ENCODE results near the gene CDC42.

CDC42 gene

DNA sequence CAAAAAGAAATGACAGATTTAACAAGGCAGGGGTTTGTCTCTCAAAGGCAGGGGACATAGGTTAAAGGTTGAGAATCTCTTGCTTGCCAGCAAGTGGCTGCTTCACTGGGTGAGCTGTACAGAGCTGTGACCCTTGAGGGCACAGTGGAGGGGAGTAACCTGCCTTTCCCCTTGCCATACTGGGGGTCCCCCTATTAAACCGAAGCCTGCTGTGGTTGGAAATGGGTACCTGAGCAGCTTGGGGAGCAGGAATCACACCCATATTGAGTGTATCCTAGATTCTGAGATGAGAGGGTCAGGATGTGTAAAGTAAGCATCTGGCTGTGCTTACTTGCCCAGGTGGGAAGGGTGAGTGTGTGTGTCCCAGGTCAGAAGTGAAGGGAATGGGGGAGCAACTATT is 58.6 kb downstream of the CDC42 start:
- no peak for DNase-seq (ENCODE audit: low spot score)

DNA sequence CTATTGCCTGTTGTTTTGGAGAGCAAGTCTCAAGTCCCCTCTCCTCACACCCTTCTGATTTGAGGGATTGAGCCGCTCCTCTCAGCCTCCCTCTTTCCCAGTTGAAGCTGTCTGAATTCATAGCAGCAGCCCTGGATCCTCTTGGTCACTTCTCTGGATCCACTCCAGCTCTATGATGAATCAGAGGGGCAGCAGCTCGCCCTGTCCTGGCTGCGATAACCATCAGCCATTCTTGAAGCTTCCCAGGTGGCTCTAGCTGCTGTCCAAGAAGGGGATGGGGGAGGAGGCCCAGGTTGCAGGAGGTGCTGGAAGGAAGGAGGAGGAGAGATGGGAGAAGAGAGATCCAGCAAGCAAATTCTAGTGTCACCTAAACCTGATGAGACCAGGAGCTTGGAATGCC is 59.1 kb downstream of the CDC42 start:
- DNase-seq (ENCODE audit: low spot score) = no peak

DNA sequence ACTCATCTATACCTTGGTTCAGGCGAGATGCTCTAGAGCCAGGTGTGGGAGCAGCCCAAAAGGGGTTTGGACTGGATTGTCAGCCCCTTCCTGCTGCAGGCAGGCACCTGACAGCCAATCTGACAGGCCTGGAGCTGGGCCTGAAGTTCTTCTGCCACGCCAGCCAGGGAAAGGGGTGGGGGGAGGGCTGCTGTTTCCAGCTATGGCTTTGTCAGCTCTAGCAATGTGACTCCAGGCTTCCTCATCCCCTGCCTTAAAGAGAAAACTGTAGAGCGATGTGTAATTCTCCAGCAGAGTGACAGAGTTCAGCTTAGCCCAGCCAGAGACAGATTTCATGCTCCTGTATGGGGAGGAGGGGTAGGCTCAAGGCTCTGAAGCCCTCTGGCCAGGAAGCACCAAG is 60.0 kb downstream of the CDC42 start:
- DNase-seq (ENCODE audit: low spot score) = no peak

DNA sequence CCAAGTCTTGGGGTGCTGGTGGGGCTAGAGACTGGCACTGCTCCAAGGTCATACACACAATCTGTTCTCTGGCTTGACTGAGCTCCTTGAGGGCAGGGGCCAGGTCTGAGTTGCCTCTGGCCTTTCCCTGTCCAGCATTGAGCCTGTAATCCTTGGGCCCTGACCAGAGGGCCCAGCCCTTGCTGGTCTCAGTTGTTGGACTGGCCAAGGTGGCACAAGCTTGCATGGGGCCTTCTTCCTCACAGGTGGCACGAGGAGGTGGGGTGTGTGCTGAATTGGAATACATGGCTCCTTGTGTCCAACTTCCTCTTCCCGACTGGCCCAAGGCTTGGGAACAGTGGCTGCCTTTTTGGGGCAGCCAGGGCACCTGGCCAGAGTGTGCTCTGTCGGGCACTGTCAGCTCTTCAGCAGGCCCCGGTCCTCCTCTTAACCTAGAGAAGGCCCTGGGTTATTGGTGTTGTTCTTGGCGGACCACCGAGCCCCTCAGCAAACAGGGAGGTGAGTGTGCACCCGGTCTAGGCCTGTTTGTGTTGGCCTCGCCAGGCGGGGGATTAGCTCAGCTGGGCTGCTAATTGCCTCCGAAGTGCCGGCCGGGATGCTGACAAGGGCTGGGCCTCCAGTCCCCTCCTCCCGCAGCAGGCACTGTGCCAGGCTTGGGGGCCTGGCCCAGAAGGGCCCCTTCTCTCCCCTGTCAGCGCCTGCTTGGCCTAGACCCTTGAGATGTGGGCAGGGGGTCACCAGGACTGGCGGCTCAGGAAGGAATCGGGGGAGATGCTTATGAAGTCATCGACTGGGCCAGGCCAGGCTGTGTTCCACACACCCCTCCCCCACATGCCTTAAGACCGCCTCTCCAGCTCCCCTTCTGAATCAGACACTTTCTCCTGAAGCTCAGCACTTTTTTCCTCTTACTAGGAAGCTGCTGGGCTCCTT is 61.8 kb downstream of the CDC42 start:
- DNase-seq (ENCODE audit: low spot score) = no peak

DNA sequence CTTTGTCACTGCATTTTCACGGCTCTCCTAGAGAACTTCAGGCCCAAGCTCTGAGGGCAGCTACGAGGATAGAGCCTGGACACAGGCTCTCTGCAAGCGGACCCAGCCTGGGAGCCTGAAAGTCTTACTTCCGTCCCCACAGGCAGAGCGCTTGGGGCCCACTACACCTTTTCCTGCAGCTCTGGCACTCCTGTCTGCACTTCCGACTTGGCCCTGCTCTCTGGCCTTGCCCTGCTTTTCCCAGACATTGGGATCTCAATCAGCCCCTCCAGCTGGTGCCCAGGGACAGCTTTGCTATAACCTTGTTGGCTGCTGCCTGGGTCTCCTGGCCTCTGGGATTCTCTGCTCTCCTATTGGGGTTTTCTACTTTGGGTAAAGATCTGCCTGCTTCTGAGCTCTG is 62.8 kb downstream of the CDC42 start:
- no peak for DNase-seq (ENCODE audit: low spot score)

DNA sequence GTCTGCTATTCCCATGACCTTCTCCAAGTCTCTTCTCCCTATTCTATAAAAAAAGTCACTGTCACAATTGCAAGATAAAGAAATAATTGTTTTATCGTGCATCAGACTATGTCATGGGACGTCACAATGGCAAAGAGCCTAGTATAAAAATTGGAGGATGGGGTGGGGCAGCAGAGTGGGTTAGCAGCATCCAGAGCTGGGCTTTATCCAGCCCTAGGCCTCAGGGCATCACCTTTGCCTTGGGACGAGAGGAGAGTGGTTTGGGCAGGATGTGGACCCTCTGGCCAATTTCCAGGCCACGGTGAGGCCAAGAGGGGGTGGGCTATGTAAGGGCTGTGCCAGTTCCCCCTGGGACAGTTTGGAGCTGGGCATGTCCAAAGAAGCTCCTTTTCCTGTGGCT is 64.7 kb downstream of the CDC42 start:
- no peak for DNase-seq (ENCODE audit: low spot score)

DNA sequence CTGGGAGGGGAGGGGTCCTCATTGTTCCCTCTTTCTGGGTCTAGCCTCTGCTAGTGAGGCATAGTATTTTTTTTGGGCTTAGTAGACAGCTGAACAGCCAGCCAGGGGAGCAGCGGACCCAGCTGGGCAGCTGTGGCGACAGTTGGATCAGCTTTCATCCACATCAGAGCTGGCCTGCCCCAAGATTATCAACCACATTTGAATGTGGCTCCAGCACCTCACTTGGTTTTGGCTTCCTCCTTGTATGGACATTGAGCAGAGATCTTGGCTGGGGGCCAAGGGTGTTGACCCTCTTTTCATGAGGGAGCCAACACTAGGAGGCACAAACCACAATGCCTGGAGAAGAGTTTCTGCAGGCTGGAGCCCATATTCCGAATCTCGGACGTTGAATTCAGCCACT is 65.3 kb downstream of the CDC42 start:
- no peak for DNase-seq (ENCODE audit: low spot score)

DNA sequence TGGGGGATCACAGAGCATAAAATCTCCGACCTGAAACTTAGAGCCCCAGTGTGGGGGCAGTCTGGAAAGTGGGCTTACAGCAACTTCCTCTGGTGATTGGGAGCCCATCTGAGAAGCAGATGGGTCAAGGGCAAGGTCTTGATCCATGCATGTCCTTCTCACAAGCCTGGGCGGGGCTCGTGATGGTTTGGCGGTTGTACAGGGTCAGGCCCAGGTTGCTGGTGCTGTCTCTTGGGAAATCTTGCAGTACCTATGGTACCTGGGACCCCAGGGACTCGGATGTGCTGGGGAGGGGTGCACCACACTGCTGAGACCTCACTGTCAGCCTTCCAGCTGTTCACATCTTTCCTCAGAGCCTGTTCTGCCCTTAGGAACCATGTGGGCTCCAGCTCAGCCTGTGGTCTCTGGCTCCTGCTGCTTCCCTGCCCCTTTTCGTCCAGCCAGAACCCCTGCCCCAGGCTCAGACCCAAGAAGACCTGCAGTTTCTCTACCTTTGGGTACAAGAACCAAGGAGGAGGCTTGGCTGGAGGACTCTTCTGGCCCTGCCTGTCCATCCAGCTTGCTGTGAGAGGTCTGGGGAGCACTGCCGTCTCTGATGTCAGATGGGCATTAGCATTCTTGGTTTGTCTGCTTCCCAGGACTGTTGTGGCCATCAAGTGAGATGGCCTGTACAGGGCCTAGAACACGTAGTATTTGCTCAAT is 65.9 kb downstream of the CDC42 start:
- DNase-seq (ENCODE audit: low spot score) = no peak

DNA sequence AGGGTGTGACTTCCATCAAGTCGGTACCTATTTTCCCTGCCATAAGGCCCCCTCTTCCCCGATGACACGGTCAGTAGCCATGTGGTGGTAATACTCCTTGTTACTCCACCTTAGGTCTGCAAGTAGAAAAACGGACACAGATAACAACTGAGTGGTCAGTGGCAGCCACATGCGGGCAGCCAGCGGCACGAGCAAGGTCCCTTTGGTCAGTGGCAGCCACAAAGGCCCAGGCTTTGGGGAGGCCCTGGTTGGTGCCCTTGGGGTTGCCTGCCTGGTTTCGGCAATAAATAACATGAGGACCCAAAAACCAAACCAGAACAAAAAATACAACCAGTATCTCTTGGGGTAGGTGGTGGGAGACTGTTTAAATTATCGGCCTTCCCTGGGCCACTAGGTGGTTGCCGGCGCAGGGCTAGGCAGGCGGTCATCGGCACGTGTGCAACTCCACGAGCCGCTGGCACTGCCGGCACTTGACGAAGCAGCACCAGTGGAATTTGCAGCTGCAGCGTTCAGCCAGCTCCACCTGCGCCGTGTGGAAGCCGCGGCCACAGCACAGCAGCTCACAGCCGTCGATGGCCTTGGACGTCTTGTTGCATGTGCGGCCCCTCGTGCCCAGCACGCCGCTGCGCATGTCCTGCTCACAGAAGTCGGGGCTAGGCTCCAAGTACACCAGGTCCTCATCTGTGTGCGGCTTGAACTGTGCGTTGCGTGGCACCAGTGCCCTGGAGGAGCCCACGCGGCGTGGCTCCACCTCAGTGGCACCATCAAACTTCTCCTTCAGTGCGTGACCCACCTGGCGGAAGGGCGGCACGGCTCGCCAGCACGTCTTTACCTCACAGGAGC is 67.3 kb downstream of the CDC42 start:
- no peak for DNase-seq (ENCODE audit: low spot score)

DNA sequence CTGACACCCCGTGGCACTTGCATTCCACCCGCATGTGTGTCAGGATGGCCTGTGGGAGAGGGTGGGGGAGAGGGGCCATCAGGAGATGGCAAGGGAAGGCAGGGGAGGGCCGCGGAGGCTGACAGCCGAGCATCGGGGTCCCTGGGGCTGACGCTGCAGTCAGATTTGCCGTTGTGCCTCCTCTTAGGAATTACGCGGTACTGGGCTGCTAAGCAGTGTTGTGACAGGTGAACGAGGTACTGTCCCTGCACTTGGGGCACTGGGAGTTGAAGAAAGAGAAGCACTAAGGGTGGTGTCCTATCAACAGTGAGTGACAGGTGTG is 67.9 kb downstream of the CDC42 start:
- no peak for DNase-seq (ENCODE audit: low spot score)

DNA sequence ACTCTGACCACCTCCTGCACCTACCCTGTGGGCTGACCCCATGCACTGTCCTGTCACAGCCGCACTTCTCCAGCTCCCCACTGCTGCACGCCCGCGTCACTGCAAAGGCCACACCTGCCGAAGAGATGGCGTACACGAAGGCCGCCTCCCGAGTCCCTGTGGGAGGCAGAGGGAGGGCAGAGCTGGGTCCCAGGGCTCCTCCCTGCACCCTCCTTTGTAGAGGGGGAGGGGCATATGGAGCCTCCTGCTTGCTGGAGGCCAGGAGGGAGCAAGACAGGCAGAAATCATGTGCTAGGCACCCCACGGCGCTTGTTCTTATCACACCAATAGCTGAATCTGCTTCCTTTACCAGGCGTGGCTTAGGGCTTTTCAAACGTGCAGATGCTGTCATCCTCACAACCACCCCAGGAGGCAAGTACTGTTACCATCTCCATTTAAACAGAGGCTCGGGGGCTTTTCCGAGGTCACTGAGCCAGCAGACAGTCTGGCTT is 69.0 kb downstream of the CDC42 start:
- no peak for DNase-seq (ENCODE audit: low spot score)

DNA sequence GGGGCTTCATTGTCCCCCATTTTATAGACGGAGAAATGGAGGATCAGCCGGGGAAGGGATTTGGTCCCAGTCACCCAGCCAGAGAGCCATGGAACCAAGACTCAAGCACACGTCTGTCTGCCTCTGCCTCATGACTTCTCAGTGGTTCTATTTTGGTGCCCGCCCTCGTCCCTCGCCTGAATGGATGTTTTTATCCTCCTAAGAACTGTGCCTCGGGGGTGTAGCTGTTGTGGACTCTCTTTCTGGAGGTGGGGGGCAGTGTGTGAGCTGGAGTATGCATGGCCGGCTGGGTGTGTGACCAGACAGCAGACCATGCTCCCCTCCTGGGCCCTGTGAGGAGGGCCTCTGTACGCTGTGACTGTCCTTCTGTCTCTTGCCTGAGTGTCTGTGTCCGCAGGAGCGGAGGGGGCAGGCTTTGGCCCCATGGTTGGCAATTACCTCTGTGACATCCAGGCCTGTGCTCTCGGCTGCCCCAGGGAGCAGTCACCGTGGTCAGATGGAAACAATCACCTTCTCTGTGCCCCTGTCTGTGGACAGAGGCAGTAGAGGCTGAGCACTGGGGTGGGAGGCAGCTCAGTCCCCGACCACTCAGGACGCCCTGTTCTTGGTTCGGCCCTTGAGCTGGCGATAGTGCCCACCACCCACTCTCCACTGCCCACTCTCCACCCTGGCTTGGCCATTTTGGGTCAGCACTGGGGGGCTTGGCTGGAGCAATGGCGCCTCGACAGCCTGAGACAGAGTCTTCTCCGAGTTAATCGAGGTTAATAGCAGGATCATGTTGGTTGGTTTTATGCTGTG is 70.0 kb downstream of the CDC42 start:
- DNase-seq (ENCODE audit: low spot score) = no peak

DNA sequence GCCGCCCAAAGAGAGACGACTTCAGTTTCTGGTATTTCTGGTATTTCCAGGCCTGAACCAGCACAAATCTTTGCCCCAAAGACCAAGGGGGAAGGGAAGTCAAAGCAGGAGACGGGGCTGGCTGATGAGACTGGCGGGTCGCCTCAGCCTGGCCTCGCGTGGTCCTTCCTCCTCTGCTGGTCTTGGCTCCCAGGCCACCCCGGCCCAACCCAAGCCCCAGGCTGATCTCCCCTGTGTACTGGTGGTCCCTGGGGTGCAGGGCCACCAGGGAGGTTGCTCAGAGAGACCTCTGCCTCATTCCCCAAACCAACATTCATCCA is 70.5 kb downstream of the CDC42 start:
- DNase-seq (ENCODE audit: low spot score) = no peak

DNA sequence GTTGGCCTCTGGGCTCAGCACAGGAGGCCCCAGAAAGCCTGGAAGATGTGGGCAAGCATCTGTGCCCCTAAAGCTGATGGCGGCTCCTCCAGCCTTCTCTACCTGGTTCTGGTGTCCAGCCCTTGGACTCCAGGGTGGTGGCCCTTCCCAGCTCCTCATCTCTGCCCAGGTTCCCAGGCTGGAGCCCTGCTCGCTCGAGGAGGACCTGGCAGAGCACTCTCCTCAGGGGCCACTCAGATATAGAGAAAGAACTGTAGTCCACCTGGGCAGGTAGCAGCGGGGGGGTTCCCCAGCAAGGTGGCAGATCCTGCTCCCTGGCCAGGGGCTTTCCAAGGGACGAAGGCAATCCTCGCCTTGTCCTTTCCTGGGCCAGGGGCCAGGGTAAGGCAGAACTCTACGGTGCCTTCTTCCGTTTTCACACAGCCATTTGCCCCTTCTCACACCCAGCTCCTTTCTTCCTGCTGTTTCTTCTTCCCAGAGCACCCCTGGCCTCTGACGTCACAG is 71.4 kb downstream of the CDC42 start:
- DNase-seq (ENCODE audit: low spot score) = no peak

DNA sequence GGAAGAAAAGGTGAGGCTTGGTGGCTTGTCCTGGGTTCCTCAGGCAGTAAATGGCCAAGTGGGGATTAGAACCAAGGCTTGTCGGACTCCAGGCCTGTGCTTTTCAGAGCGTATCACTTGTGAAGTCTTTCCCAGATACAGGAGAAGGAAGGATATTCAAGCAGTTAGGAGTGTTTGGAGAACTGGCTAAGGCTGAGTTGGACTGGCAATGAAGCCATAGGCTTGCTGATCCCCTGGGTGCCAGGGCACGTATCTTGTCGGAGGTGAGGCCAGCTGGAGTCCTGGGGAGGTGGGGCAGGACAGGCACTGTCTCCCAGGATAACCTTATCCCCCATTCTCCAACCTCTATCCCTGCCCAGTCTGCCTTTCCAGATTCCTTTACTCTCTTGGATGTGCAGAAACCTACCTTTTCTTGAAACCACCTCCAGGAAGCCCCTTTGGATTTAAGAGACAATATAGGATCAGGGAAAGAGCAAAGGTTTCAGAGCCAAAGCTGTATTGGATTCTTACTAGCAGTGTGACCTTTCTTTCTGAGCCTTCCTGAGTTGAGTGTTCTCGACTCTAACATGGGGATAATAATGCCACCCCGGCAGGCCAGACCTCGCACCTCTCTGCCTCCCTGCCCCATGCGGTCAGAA is 72.2 kb downstream of the CDC42 start:
- no peak for DNase-seq (ENCODE audit: low spot score)

DNA sequence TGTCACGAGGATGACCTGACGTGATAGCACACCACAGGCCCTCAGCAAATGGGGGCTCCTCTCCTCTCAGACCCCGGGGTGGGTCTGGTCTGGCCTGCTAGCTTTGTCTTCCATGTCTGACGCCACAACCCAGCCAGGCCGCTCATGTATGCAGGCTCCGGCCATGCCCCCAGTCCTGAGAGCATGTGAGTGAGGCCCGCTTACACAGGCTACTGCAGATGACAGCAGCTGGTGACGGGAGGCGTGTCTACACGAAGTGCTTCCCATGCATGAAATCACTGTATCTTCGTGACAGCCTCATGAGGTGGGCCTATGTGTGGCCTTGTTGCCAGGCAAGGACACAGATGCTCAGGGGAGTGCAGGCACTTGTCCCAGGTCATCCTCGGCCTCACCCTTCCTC is 74.0 kb downstream of the CDC42 start:
- DNase-seq (ENCODE audit: low spot score) = no peak

DNA sequence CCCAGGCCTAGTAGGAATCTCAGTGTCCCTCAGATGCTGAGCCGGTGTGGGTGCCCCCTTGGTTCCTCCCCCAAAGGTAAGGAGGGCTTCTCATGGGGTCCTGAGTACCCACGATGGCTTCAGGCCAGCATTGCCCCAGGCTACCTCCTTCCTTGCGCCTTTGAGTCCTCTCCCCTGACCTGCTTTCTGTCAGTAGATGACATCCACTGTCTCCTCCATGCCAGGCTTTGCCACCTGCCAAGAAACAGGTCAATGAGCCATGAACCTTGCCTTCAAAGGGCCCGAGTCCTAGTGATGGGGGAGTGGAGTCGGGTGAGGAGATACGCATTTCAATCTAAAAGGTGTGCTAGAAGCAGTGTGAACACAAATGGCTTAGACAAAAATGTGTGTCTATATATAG is 74.7 kb downstream of the CDC42 start:
- DNase-seq (ENCODE audit: low spot score) = no peak

DNA sequence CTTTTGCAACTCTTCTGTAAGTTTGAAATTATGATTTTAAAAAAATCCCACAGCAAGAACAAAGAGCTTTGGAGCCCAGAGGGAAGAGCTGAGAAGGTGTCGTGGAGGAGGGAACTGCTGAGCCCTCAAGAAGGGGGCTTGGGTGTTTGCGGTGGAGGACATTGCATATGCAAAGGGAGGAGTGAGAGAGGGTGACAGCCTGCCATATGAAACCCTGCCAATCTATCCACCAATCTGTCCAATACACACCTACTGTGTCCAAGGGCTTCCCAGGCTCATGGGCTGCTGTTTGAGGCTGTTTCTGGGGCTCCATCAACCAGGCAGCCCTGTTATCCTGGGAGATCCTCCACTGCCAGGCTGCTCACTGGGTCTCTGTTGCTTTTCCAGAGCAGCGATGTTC is 75.2 kb downstream of the CDC42 start:
- DNase-seq (ENCODE audit: low spot score) = no peak

DNA sequence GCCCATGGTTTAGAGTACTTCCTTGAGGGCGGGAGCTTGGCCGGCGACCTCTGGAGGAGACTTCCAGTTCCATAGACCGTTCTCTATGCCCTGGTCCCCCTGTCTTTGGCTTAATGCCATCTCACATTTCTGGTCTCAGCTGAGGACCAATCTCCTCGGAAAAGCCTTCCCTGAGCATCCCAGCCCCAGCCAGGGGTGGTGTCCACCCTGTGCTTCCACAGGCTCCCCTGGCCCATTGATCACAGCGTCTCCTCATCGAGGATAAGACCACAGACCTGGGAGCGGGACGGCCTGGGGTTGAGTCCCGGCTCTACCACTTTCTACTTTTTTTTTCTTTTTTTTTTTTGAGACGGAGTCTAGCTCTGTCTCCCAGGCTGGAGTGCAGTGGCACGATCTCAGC is 75.9 kb downstream of the CDC42 start:
- DNase-seq (ENCODE audit: low spot score) = no peak

DNA sequence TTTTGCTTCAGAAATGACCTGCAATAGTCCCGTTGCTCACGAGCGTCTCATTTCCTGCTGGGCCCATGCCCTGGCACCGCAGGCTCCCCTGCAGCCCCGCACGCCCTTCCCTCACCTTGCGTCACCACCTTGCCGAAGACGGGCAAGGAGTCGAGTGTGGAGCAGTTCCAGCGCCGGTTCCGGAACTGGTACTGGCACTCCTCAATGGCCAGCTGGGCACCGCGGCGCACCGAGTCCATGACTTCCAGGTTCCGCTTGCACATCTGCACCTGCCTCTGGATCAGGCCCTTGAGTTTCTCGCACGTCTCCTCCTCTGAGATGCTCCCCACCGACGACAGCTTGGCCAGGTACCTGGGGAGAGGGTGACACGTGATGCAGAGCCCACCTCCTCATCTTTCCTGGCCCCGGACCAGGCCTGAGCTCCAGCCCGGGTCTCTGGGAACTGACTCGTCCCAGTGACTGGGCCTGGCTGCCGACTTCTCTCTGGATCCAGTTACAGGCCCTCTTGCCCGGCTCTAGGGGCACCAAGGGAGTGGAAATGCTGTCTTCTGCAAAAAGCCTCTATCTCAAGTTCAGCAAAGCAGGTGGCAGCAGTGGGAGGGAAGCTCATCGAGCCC is 77.1 kb downstream of the CDC42 start:
- no peak for DNase-seq (ENCODE audit: low spot score)

DNA sequence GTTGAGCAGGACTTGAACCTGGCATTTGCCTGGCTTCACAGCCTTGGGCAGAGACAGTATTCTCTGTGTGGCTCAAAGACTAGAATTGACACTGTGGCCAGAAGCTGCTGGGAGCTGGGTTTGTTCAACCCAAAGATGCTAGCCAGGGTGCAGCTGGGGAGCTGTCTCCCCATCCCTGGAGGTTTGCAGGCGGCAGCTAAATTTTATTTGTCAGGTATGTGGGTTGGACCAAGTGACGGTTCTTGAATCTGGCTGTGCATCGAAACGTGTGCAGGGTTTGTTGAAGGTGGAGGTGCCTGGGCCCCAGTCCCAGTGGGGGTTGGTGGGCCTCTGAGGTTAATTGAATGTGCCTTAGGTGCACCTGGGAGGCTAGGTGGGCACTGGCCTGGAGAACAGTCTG is 78.6 kb downstream of the CDC42 start:
- DNase-seq (ENCODE audit: low spot score) = no peak
